SK-N-MC (cell line): ENCODE measurements around the gene ALG9.
"Not testable (repeated sequence)": the region's sequence is repeated elsewhere in the genome, so short reads cannot be mapped to it uniquely, and the experiment has no call there.

Source experiments
- DNase-seq: peaks from one replicate; pipeline ENCODE4 v3.0.0-alpha.2; 2011; ENCODE audit warnings: low read depth, low spot score
- H3K27ac ChIP-seq: fragments of 200-600 bp; sonication (generic); 2 replicates; pipeline ENCODE4 v1.5.1; 2016; ENCODE audit warnings: mixed run types
- H3K36me3 ChIP-seq: fragments of 200-600 bp; sonication (generic); 2 replicates; pipeline ENCODE4 v1.6.1; 2017; ENCODE audit warnings: antibody characterized with exemption, low read length, mixed read lengths; ENCODE audit not compliant: insufficient read depth
- H3K4me3 ChIP-seq: fragments of 200-600 bp; sonication (generic); 2 replicates; pipeline ENCODE4 v1.5.1; 2016
- H3K9ac ChIP-seq: fragments of 200-600 bp; sonication (generic); 2 replicates; pipeline ENCODE4 v1.8.0; 2017; ENCODE audit warnings: mixed run types, mixed read lengths; ENCODE audit not compliant: insufficient read length
- H3K9me3 ChIP-seq: fragments of 200-600 bp; sonication (generic); 2 replicates; pipeline ENCODE4 v1.6.1; 2017; ENCODE audit warnings: low read depth, mild to moderate bottlenecking, antibody characterized with exemption, low read length, moderate library complexity, mixed read lengths
- EZH2 ChIP-seq: fragments of 200-600 bp; sonication (generic); IDR thresholded peaks from one replicate; pipeline ENCODE4 v1.6.1; 2017; ENCODE audit warnings: antibody characterized with exemption
- FOXP2 ChIP-seq: optimal IDR thresholded peaks from 2 replicates; pipeline ENCODE3; 2011; ENCODE audit warnings: mild to moderate bottlenecking, moderate library complexity; ENCODE audit not compliant: insufficient read depth; ENCODE audit errors: extremely low read length, control extremely low read depth
- POLR2AphosphoS5 ChIP-seq: IDR thresholded peaks from 2 replicates; pipeline ENCODE4 v1.6.1; 2012; ENCODE audit warnings: mild to moderate bottlenecking, low read depth, low read length, borderline replicate concordance

Gene ALG9

DNA sequence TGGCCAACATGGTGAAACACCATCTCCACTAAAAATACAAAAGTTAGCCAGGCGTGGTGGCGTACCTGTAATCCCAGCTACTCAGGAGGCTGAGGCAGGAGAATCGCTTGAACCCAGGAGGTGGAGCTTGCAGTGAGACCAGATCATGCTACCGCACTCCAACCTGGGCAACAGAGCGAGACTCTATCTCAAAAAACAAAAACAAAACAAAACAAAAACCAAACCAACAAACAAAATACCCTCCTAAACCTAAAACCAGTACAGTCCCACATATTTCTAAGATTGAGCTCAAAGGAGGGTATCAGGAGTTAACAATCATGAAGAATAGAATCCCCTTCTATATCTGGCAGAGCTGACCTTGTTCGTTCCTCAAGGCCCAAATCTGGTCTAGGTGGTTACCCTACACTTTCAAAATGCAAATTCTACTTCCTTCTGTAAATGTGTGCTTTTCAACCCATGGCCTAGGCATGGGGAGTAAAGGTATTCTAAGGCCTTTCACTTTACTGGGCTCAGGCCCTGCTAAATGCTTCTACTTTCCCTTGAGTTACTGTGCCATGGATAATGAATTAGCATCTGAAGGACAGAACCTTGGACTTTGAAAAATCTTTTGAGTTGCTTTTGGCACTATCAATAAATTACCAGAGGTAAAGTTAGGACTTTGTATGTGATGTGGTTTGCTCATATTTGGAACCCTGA, 94.8 kb downstream of the ALG9 start:
- Histone ChIP-seq H3K36me3 (no peaks in the 10 kb centered on the region), H3K27ac (no peak overlapping the region), H3K9ac (no peak overlapping the region), H3K4me3 (no peak overlapping the region), H3K9me3 (no peaks in the 10 kb centered on the region)
- no peak for DNase-seq
- TF ChIP-seq POLR2AphosphoS5 (no peak), EZH2 (no peak), FOXP2 (no peak)

- TF ChIP-seq FOXP2 (no peak), EZH2 (no peak), POLR2AphosphoS5 (no peak)
- H3K36me3 ChIP-seq, result no peaks in the 10 kb centered on the region
- H3K9ac ChIP-seq, result no peak overlapping the region
- no peak for DNase-seq
- H3K9me3 ChIP-seq, result no peaks in the 10 kb centered on the region
- no peak overlapping the region for H3K4me3 ChIP-seq
- no peak overlapping the region for H3K27ac ChIP-seq
Observed at GRCh38 chr11:111774955-111775710, 96.2 kb downstream of the ALG9 start.

DNA sequence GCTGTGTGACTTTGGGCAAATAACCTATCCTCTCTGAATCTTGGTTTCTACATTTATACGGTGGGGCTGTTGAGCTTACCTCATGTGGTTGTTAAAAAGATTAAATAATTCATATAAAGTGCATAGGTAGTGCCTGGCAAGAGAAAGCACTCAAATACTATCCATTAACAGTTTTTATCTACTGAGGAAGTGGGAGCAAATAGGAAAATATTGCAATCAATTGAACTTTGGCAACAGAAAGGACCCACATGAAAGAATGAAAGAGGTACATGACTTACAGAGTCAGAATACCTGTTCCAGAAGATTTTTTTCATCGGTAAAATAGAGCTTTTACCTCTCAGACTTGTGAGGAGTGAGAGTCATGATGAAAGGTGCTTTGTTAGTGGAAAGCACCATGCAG, 98.8 kb downstream of the ALG9 start:
- TF ChIP-seq POLR2AphosphoS5, result no peak
- no peak for TF ChIP-seq EZH2
- no peak for TF ChIP-seq FOXP2
- no peak for DNase-seq
- H3K36me3 ChIP-seq, result no peaks in the 10 kb centered on the region

GRCh38 chr11:111771205-111771604, 100.2 kb downstream of the ALG9 start:
- H3K36me3 ChIP-seq, H3K9ac ChIP-seq, DNase-seq, H3K27ac ChIP-seq, H3K4me3 ChIP-seq, H3K9me3 ChIP-seq: not testable (repeated sequence)

More for the DNA sequence above, 98.8 kb downstream of the ALG9 start:
- no peaks in the 10 kb centered on the region for H3K9me3 ChIP-seq
- H3K9ac ChIP-seq, result no peak overlapping the region
- no peak overlapping the region for H3K27ac ChIP-seq
- no peak overlapping the region for H3K4me3 ChIP-seq

DNA sequence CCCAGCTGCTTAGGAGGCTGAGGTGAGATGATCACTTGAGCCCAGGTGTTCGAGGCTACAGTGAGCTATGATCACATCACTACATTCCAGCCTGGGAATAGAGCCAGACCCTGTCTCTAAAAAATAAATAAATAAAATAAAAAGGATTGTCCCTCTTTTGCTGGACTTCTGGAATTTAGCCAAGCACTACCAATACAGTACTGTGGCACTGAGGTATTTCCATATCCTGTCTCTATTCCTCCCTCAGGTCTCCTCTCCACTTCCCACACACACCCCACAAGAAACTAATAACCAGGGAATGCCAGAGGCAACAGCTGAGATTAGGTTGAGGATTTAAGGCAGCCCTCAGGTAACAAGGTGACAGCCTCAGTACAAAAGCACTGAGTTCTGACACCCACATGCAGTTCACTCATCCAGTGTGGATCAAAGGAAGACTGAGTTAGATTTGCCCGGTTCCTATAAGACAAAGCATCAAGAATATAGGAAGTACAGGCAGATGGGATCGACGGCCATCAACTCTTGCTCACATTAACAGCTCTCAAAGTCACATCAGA, 100.7 kb downstream of the ALG9 start:
- H3K27ac ChIP-seq, result no peak overlapping the region
- no peaks in the 10 kb centered on the region for H3K9me3 ChIP-seq
- no peak overlapping the region for H3K9ac ChIP-seq
- no peak for TF ChIP-seq EZH2
- TF ChIP-seq POLR2AphosphoS5, result no peak
- TF ChIP-seq FOXP2, result no peak
- H3K36me3 ChIP-seq, result no peaks in the 10 kb centered on the region
- DNase-seq, result no peak
- no peak overlapping the region for H3K4me3 ChIP-seq

DNA sequence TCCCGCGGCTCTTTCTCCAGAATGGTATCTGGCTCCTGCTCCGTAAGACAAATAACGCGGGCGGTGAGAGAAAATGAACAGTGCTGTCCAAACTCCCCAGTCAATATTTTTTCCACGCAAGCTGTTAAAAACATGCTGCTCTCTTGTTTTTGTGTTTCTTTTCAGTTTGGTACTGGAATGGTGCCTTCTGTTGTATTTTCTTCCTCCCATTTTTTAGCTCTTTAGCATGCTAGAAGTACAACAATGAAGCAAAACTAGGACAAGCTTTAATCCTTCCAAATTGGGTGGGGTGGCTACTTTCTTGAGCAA, 104.6 kb downstream of the ALG9 start:
- H3K36me3 ChIP-seq, result peaks cover 32% of the 10 kb centered on the region
- DNase-seq, result no peak
- peak overlapping the region; percentile 97 for H3K4me3 ChIP-seq
- peak overlapping the region; percentile 72 for H3K27ac ChIP-seq
- H3K9ac ChIP-seq, result peak overlapping the region; percentile 84
- TF ChIP-seq EZH2, result no peak
- TF ChIP-seq POLR2AphosphoS5, result no peak
- no peak for TF ChIP-seq FOXP2
- H3K9me3 ChIP-seq, result no peaks in the 10 kb centered on the region

GRCh38 chr11:111765984-111766833, 105.2 kb downstream of the ALG9 start, which contains the start of gene PPP2R1B:
Gene PPP2R1B (minus strand): TSS chr11:111766389. CDS start chr11:111766361, 28 bp downstream.
- no peak for DNase-seq
- TF ChIP-seq EZH2 (no peak), POLR2AphosphoS5 (peak; percentile 79)
- H3K4me3 ChIP-seq, result peak within 1 kb of the TSS; percentile 97
- H3K36me3 ChIP-seq, result peaks cover 38% of the 10 kb centered on the region
- H3K9me3 ChIP-seq, result no peaks in the 10 kb centered on the region
- peak within 1 kb of the TSS; percentile 84 for H3K9ac ChIP-seq
- H3K27ac ChIP-seq, result peak within 1 kb of the TSS; percentile 72

DNA sequence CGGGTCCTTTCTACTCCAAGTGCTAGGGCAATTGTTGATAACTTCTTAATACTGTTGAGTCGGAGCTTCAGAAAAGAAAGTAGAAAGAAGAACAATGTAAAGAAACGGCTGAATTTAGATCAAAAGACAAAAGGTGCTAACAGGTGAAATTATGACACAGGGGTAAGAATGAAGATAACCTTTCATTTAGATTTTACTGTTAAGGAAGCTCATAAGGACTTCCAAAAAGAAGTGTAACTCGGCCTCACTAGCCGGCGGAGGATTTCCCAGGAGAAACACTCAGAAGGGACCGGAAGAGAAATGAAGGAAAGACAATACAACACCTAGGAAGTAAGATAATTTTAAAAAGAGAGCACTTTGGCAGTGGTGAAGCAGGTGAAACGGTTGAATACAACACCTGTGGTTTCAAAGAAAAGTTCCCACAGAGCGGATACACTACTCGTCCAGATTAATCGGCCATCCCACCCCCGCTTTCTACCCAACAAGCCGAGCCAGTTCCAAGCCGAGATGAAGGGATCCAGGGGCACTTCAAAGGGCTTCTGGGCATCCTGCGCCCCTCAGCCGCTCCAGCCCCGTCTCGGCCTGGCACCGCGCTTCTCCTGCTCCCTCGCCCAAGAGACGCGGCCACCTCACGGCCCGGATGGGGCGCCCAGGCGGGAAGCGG, 105.9 kb downstream of the ALG9 start:
- Histone ChIP-seq H3K4me3 (peak overlapping the region; percentile 97), H3K27ac (no peak overlapping the region), H3K36me3 (peaks cover 45% of the 10 kb centered on the region), H3K9ac (peak overlapping the region; percentile 71), H3K9me3 (no peaks in the 10 kb centered on the region)
- DNase-seq, result no peak
- TF ChIP-seq FOXP2, result no peak
- TF ChIP-seq EZH2, result no peak
- no peak for TF ChIP-seq POLR2AphosphoS5
